ENCODE measurements around the gene RPS5. TPM values are rescaled to one million over a fixed set of nuclear protein-coding genes. Genes with fewer than 3 reads are reported as not detected.
"Not testable (repeated sequence)": the region's sequence is repeated elsewhere in the genome, so short reads cannot be mapped to it uniquely, and the experiment has no call there.

Gene RPS5
- total RNA-seq, 1 donor from 2014 or later = 4,823 TPM

DNA sequence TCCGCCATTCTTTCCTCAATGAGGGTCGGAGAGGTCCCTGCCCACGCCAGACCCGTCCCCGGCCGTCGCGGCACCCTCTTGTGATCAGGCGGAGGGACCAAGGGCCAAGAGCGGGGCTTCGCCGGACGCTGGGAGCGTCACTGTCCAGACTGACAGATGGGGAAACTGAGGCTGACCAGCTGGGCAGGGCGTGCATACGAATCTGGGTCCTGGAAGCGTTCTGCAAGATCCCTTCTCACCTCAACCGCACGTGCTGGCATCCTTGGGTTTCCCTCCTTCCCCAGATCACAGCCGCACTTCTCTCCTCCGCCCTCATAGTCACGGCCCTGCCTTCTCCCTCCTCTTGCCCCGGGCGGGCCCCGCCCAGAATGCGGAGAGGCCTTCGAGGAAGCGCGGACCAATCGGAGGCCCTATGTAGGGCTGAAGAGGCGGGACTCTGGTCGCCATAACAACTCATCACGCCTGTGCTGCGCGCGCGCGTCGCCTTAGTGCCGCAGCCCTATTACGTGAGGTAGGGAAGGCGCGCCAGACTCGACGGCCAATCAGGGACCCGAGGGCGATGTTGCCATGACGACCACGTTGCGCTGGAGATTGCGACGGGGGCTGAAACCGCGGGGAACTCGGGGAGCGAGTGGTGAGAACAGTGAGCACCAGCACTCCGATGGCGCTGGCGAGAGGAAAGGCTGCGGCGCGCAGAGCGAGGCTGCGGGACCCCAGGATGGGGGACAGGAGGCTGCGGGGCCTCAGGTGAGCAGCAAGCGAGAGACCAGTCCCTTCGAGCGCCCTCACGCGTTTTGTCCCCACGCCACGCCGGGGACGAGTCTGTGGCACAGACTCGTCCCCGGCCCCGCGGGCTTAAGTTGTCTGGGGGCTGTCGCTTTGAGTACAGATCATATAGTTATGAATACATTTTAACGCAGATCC is 14.1 kb downstream of the RPS5 start:
- H3K4me3 ChIP-seq (ENCODE audit: low read depth, low read length) = peak overlapping the region; percentile 68
- TF ChIP-seq, protein P1, sequence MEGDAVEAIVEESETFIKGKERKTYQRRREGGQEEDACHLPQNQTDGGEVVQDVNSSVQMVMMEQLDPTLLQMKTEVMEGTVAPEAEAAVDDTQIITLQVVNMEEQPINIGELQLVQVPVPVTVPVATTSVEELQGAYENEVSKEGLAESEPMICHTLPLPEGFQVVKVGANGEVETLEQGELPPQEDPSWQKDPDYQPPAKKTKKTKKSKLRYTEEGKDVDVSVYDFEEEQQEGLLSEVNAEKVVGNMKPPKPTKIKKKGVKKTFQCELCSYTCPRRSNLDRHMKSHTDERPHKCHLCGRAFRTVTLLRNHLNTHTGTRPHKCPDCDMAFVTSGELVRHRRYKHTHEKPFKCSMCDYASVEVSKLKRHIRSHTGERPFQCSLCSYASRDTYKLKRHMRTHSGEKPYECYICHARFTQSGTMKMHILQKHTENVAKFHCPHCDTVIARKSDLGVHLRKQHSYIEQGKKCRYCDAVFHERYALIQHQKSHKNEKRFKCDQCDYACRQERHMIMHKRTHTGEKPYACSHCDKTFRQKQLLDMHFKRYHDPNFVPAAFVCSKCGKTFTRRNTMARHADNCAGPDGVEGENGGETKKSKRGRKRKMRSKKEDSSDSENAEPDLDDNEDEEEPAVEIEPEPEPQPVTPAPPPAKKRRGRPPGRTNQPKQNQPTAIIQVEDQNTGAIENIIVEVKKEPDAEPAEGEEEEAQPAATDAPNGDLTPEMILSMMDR (IDR thresholded peaks at IDR 0.05; ENCODE audit: insufficient read depth, low read length, severe bottlenecking) = peak; percentile 16
- peak; percentile 98 for DNase-seq (ENCODE audit: low read depth)
- FAIRE-seq = no peak
- no peaks in the 10 kb centered on the region for H3K27me3 ChIP-seq (ENCODE audit: control insufficient read depth, insufficient read depth, low read length)
- no peaks in the 10 kb centered on the region for H3K36me3 ChIP-seq (ENCODE audit: control insufficient read depth, insufficient read depth, low read length)

DNA sequence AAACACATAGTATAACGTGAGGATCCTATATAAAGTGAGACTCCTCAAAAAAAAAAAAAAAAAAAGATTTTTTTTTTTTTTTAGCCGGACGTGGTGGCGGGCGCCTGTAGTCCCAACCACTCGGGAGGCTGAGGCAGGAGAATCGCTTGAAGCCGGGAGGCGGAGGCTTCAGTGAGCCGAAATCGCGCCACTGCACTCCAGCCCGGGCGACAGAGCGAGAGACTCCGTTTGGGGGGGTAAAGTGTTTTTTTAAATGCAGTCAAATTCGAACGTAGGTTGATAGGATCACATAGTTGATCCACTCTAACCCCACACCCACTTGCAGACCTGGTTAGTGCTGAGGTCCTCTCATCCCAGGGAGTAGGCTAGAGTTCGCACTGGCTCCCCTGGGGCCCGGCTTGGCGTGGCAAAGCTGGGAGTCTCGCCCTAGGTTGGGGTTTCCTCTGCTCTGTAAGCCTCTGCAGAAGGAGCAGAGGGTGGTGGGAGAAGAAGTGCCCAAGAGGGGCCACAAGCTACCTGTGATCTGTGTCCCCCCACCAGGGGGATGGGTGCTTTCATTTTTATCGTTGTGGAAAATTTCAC is 14.9 kb downstream of the RPS5 start:
- TF ChIP-seq, protein P1 (IDR thresholded peaks at IDR 0.05; ENCODE audit: insufficient read depth, low read length, severe bottlenecking) = no peak
- no peak for DNase-seq (ENCODE audit: low read depth)
- Histone ChIP-seq H3K4me3 (ENCODE audit: low read depth, low read length) (peak overlapping the region; percentile 68), H3K27me3 (ENCODE audit: control insufficient read depth, insufficient read depth, low read length) (no peaks in the 10 kb centered on the region), H3K36me3 (ENCODE audit: control insufficient read depth, insufficient read depth, low read length) (no peaks in the 10 kb centered on the region)
- no peak for FAIRE-seq

DNA sequence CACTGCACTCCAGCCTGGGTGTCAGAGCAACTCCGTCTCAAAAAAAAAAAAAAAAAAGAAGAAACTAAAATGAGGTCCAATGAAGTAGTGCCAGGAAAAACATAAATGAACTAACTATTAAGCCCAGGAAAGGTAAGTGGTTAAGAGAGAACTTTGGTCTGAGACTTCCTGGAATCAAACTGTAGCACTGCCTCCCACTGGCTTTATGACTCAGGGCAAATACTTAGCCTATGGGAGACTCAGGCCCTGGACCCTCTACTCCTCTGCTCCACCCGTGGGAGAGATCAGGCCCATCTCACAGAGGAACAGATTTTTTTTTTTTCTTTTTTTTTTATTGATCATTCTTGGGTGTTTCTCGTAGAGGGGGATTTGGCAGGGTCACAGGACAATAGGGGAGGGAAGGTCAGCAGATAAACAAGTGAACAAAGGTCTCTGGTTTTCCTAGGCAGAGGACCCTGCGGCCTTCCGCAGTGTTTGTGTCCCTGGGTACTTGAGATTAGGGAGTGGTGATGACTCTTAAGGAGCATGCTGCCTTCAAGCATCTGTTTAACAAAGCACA is 16.9 kb downstream of the RPS5 start:
- H3K4me3 ChIP-seq (ENCODE audit: low read depth, low read length); H3K36me3 ChIP-seq (ENCODE audit: control insufficient read depth, insufficient read depth, low read length); DNase-seq (ENCODE audit: low read depth); H3K27me3 ChIP-seq (ENCODE audit: control insufficient read depth, insufficient read depth, low read length); FAIRE-seq: not testable (repeated sequence)

DNA sequence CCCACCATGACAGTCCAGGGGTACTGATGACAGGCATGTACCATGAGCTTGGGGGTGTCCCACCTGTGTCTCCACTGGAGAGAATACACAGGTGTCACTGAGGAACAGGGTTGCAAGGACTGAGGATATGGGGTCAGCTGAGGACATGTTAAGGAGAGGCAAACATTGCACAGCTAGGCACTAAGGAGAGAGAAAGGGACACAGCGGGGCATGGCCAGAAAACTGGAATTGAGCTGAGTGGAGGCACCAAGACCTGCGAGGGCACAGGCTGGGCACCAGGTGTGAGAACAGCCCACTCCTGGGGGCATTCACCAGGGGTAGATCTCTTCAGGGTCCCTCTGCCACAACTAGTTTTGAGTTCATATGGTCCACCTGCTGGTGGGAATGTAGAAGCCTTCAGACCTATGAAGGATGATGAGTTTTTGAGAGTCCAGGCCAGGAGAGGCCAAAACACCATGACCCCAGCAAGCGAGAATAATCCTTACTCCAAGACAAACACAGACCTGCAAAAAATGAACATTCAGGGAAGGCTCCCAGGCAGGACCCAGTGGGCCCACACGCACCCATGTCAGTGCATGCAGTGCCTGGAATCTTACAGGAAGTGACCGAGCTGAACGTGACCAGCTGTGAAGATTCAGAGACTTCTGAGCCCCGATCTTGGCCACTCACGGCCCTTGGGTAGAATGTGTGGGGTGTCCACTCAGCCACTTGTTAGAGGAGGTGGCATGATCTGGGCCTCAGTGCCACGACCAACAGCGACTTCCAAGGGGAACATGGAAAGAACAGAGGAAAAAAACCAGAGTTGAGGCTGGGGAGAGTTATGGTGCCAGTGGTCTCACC is 20.0 kb downstream of the RPS5 start:
- TF ChIP-seq, protein P1 (IDR thresholded peaks at IDR 0.05; ENCODE audit: insufficient read depth, low read length, severe bottlenecking) = peak; percentile 61
- DNase-seq (ENCODE audit: low read depth) (peak; percentile 33), FAIRE-seq (no peak)
- H3K4me3 ChIP-seq (ENCODE audit: low read depth, low read length) = peak overlapping the region; percentile 98
- no peaks in the 10 kb centered on the region for H3K27me3 ChIP-seq (ENCODE audit: control insufficient read depth, insufficient read depth, low read length)
- no peaks in the 10 kb centered on the region for H3K36me3 ChIP-seq (ENCODE audit: control insufficient read depth, insufficient read depth, low read length)

DNA sequence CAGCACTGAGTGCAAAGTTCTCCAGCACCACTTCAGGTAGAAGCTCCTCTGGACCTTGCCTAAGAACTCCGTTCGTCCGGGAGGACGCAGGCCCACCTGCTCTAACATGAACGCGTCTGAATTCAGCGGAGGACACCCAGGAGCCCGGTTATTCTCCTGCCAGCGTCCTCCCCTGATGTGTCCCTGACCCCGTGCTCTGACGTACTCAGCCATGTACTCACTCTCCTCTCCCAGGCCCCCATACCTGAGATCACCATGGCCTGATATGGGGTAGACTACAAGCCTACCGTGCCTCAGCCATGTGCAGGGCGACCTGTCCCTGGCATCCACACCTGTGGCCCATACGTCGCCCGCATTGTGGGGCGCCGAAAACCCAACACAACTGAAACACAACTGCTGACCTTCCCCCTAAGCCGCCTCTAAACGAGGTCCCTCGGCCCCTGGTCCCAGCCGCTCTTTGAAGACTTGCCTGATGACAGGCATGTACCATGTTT is 20.6 kb downstream of the RPS5 start:
- H3K4me3 ChIP-seq (ENCODE audit: low read depth, low read length) = peak overlapping the region; percentile 98
- DNase-seq (ENCODE audit: low read depth) (no peak), FAIRE-seq (no peak)
- no peaks in the 10 kb centered on the region for H3K27me3 ChIP-seq (ENCODE audit: control insufficient read depth, insufficient read depth, low read length)
- H3K36me3 ChIP-seq (ENCODE audit: control insufficient read depth, insufficient read depth, low read length) = no peaks in the 10 kb centered on the region
- TF ChIP-seq, protein P1 (IDR thresholded peaks at IDR 0.05; ENCODE audit: insufficient read depth, low read length, severe bottlenecking) = no peak

Data from bronchial epithelial cell (primary cell).